GM23248 (cell line): ENCODE results near the gene ANO4. TPM values are rescaled to one million over a fixed set of nuclear protein-coding genes. Genes with fewer than 3 reads are reported as not detected.
"Not testable (repeated sequence)": the region's sequence is repeated elsewhere in the genome, so short reads cannot be mapped to it uniquely, and the experiment has no call there.

Experiments
- DNase-seq: peaks from one replicate; pipeline ENCODE4 v3.0.0-alpha.2; 2015
- H2AFZ ChIP-seq: fragments of 200-600 bp; sonication (generic); 2 replicates; pipeline ENCODE4 v1.6.1; 2016; ENCODE audit warnings: antibody characterized with exemption
- H3F3A ChIP-seq: fragments of 200-600 bp; sonication (generic); 2 replicates; pipeline ENCODE4 v1.6.1; 2016; ENCODE audit warnings: mild to moderate bottlenecking, antibody characterized with exemption, mixed run types; ENCODE audit not compliant: insufficient read depth
- H3K27ac ChIP-seq: fragments of 200-600 bp; sonication (generic); 2 replicates; pipeline ENCODE4 v1.5.1; 2016; ENCODE audit warnings: mild to moderate bottlenecking
- H3K27me3 ChIP-seq: fragments of 200-600 bp; sonication (generic); replicated peaks from 2 replicates; pipeline ENCODE4 v1.6.1; 2016; ENCODE audit warnings: mild to moderate bottlenecking; ENCODE audit not compliant: insufficient read depth
- H3K36me3 ChIP-seq: fragments of 200-600 bp; sonication (generic); 2 replicates; pipeline ENCODE4 v1.6.1; 2016; ENCODE audit warnings: low read depth, mild to moderate bottlenecking
- H3K4me1 ChIP-seq: fragments of 200-600 bp; sonication (generic); 2 replicates; pipeline ENCODE4 v1.6.1; 2016; ENCODE audit warnings: mild to moderate bottlenecking; ENCODE audit not compliant: insufficient read depth
- H3K4me2 ChIP-seq: fragments of 200-600 bp; sonication (generic); one replicate; pipeline ENCODE4 v1.6.1; 2016; ENCODE audit warnings: mild to moderate bottlenecking; ENCODE audit not compliant: unreplicated experiment
- H3K4me3 ChIP-seq: fragments of 200-600 bp; sonication (generic); 2 replicates; pipeline ENCODE4 v1.5.1; 2016; ENCODE audit warnings: mild to moderate bottlenecking
- H3K79me2 ChIP-seq: fragments of 200-600 bp; sonication (generic); 2 replicates; pipeline ENCODE4 v1.6.1; 2016; ENCODE audit warnings: mild to moderate bottlenecking; ENCODE audit not compliant: insufficient read depth
- H3K9ac ChIP-seq: fragments of 200-600 bp; sonication (generic); 2 replicates; pipeline ENCODE4 v1.6.1; 2016; ENCODE audit warnings: mild to moderate bottlenecking
- H3K9me2 ChIP-seq: fragments of 200-600 bp; sonication (generic); 2 replicates; pipeline ENCODE4 v1.6.1; 2016; ENCODE audit warnings: mixed run types, mild to moderate bottlenecking, moderate library complexity; ENCODE audit not compliant: insufficient read depth
- H3K9me3 ChIP-seq: fragments of 200-600 bp; sonication (generic); one replicate; pipeline ENCODE4 v1.6.1; 2017; ENCODE audit warnings: low read depth
- H4K20me1 ChIP-seq: fragments of 200-600 bp; sonication (generic); 2 replicates; pipeline ENCODE4 v1.6.0; 2016; ENCODE audit not compliant: insufficient read depth
- EZH2 ChIP-seq: fragments of 200-600 bp; sonication (generic); IDR thresholded peaks from 2 replicates; pipeline ENCODE4 v1.6.1; 2018; ENCODE audit warnings: antibody characterized with exemption, mild to moderate bottlenecking; ENCODE audit not compliant: insufficient read depth, poor library complexity, severe bottlenecking
- EZH2phosphoT487 ChIP-seq: fragments of 200-600 bp; sonication (generic); IDR thresholded peaks from 2 replicates; pipeline ENCODE4 v1.6.1; 2018; ENCODE audit warnings: antibody characterized with exemption, moderate library complexity, mild to moderate bottlenecking, low read depth; ENCODE audit not compliant: insufficient read depth
- WGBS, 2 experiments: methylation state at CpG; one replicate each; pipeline ENCODE4 v1.1.6; 2015 to 2017; ENCODE audit warnings: low lambda C conversion rate in 2 of 2, low coverage in 1 of 2; ENCODE audit errors: missing lambda C conversion rate in 2 of 2; 5-methylcytosine and 5-hydroxymethylcytosine counted together
- in situ Hi-C: fragments of 300-500 bp; cut with MboI; formaldehyde crosslinking; loops from 2 replicates; pipeline ENCODE4 v1.15.0; 2020
- polyA plus RNA-seq: library from polyadenylated mRNA; unstranded; fragments of >200 nt; fragmentation: Nextera tagmentation; extraction: Ambion mirVana; gene quantifications from 2 replicates; pipeline ENCODE4 v1.2.1, GENCODE V29; 2016
- total RNA-seq: library from RNA; depleted of rRNA; stranded (reverse); fragments of >200 nt; shearing (Covaris generic); gene quantifications from 2 replicates; pipeline ENCODE4 v1.2.3, GENCODE V29; 2014

The ANO4 gene
- total and polyA plus RNA-seq, 2 experiments from 2014 or later: 6.6 to 7.6 TPM

DNA sequence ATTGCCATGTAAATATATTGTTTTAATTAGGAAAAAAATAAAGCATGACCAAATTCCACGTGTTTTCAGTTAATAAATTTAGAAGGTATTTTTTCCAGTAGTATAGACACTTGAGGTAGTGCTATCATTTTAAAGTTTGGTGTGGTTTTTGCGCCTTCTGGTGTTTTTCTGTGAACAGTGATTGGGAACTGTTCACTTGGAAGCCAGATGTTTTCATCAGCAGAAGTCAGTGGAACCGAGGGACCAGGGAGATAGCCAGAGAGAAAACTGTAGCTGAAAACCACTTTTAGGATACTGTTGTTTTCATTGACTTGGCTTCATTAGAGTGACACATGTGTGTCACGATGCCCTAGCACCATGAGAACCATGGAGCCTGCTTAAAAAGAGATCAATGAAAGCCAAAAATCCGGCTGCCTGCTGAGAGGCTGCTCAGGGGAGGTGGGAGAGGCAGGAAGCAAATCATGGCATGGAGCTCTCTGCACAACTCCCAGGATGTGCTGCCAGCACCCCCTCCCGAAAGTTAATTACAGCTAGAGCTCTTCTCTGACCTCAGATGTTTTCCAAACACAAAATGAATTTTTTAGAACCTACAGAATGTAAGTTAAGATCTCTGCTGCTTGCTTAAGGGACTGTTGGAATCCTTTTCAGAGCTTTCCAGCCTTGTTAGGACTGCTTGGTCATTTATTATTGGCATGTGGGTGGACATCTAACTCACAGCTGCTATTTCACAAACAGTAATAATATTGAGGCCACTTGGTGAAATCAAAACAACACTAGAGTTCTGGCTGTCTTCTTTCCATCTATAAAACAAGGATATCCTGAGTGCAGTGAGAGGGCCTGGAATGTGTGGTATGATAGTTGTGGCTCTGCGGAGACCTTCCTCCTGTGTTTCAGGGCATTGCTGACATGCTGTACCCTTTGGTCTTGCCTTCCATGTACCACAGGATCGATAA lies 192.3 kb downstream of the ANO4 start:
- Histone ChIP-seq H2AFZ (peak overlapping the region; percentile 56), H3K4me1 (peaks cover 29% of the 10 kb centered on the region), H3K4me2 (peak overlapping the region; percentile 32), H3K9me3 (no peaks in the 10 kb centered on the region), H3K79me2 (no peaks in the 10 kb centered on the region), H4K20me1 (no peaks in the 10 kb centered on the region), H3K27me3 (no peaks in the 10 kb centered on the region), H3K36me3 (no peaks in the 10 kb centered on the region), H3K9me2 (no peaks in the 10 kb centered on the region), H3K4me3 (peak overlapping the region; percentile 11), H3F3A (peaks cover 42% of the 10 kb centered on the region), H3K27ac (peak overlapping the region; percentile 80), H3K9ac (peak overlapping the region; percentile 53)
- 13 to 15% methylated on average over 8 of the region's 8 CpGs for WGBS, 2 experiments
- in situ Hi-C loops: no loop called here
- peak; percentile 66 for DNase-seq
- no peak for TF ChIP-seq EZH2phosphoT487

DNA sequence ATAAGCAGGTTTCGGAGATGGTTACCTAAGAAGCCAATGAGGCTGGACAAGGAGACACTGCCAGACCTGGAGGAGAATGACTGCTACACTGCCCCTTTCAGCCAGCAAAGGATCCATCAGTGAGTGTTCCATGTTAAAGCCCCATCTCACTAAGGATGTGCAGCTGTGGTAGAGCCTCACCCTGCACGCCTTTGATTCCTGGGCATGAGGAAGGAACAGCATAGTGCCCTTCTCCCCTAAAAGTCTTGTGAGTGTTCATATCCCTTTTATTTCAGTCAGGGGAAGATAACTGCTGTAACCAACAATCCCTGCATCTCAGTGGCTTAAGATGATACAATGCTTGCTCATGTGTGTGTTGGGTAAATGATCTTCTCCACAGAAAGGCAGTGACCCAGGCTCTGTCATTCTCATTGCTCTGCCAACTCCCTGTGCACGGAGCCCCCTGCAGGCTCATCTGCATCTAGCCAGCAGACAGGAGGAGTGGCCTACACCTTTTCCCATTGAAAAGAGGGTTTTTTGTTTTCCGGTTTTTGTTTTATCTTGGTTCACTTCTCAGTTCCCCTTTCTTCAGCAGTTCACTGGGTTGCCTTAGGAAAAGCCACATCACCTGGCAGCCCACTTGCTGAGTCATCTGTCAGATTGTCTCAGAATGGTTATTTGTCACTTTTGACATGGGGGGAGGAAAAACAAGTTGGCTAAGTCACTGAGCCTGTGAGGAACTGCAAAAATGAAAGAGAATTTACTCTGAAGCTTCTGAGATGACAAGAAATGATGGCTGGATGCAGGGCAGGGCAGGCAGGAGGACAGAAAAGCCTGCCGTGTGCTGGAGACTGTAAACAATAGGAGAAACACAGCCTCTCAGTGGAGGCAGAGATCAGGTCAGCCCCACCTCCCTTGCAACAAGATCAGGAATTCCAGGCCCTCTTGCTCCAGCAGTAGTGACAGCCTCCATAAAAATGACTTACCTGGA lies 193.3 kb downstream of the ANO4 start:
- H3K4me3 ChIP-seq: peak overlapping the region; percentile 23
- no peaks in the 10 kb centered on the region for H3K79me2 ChIP-seq
- no peaks in the 10 kb centered on the region for H4K20me1 ChIP-seq
- 21 to 27% methylated on average over 5 of the region's 5 CpGs for WGBS, 2 experiments
- TF ChIP-seq EZH2phosphoT487 (no peak), EZH2 (no peak)
- peaks cover 29% of the 10 kb centered on the region for H3K4me1 ChIP-seq
- H3F3A ChIP-seq: peaks cover 42% of the 10 kb centered on the region
- peak overlapping the region; percentile 53 for H3K9ac ChIP-seq
- H3K9me2 ChIP-seq: no peaks in the 10 kb centered on the region
- peak overlapping the region; percentile 72 for H2AFZ ChIP-seq
- peak overlapping the region; percentile 80 for H3K27ac ChIP-seq
- in situ Hi-C loops: no loop called here
- no peaks in the 10 kb centered on the region for H3K9me3 ChIP-seq
- DNase-seq: peak; percentile 93
- H3K4me2 ChIP-seq: peak overlapping the region; percentile 60
- no peaks in the 10 kb centered on the region for H3K27me3 ChIP-seq
- no peaks in the 10 kb centered on the region for H3K36me3 ChIP-seq

DNA sequence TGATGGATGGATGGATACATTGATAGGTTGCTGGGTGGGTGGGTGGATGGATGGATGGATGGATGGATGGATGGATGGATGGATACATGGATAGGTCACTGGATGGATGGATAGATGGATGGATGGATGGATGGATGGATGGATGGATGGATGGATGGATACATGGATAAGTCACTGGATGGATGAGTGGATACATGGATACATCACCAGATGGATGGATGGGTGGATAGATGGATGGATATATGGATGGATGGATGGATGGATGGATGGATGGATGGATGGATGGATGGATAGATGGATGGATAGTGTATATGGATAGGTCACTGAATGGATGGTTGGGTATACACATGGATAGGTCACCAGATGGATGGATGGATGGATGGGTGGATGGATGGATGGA lies 194.9 kb downstream of the ANO4 start:
- H3K27me3 ChIP-seq, H3K27ac ChIP-seq, H3K36me3 ChIP-seq, H3K9me3 ChIP-seq, H3K9me2 ChIP-seq, H3K9ac ChIP-seq, H3K4me3 ChIP-seq, H4K20me1 ChIP-seq, H3K4me2 ChIP-seq, DNase-seq, H3K79me2 ChIP-seq, in situ Hi-C loops, H2AFZ ChIP-seq: not testable (repeated sequence)
- Histone ChIP-seq H3F3A (peaks cover 42% of the 10 kb centered on the region), H3K4me1 (peaks cover 29% of the 10 kb centered on the region)

DNA sequence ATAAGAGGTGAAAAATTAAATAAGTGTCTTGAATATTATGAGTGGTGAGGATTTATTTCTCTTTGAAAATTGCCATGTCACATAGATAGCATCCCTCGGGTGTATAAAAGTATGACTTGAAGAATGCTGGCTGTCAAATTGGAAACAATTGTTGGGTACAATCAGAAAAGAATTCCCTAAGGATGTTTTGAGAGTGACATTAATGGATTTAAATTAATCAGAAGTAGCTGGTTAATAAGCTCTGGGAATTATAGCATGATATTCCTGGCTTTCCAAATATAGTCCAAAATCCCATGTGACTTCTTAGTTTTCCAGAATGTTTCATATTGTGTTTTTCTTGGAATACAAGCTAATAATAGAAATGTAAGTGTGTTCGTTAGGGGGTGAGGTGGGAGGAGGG lies 196.5 kb downstream of the ANO4 start:
- in situ Hi-C loops: no loop called here
- Histone ChIP-seq H3K36me3 (no peaks in the 10 kb centered on the region), H3K9me3 (no peaks in the 10 kb centered on the region), H3K9ac (no peak overlapping the region), H3K4me1 (peaks cover 37% of the 10 kb centered on the region), H3F3A (peaks cover 27% of the 10 kb centered on the region), H3K27ac (no peak overlapping the region), H3K27me3 (no peaks in the 10 kb centered on the region), H3K4me3 (no peak overlapping the region), H3K79me2 (no peaks in the 10 kb centered on the region), H3K4me2 (no peak overlapping the region), H2AFZ (no peak overlapping the region), H4K20me1 (no peaks in the 10 kb centered on the region), H3K9me2 (no peaks in the 10 kb centered on the region)
- 60% methylated on average over 2 of the region's 2 CpGs for WGBS, 2 experiments
- no peak for DNase-seq
- no peak for TF ChIP-seq EZH2
- no peak for TF ChIP-seq EZH2phosphoT487
